Brain microvascular endothelial cell (primary cell): ENCODE results near the gene POLR1E.

Source experiments
- DNase-seq: peaks from one replicate; pipeline ENCODE4 v3.0.0-alpha.2; 2020
- H3K27ac ChIP-seq: fragments of 250-450 bp; sonication (Bioruptor Pico); 2 replicates; pipeline ENCODE4 v1.5.1; 2020; ENCODE audit warnings: mild to moderate bottlenecking, moderate library complexity
- H3K27me3 ChIP-seq: fragments of 250-450 bp; sonication (Bioruptor Pico); replicated peaks from 2 replicates; pipeline ENCODE4 v1.5.1; 2020; ENCODE audit warnings: mild to moderate bottlenecking
- H3K36me3 ChIP-seq: fragments of 250-450 bp; sonication (Bioruptor Pico); replicated peaks from 2 replicates; pipeline ENCODE4 v1.5.1; 2020; ENCODE audit warnings: mild to moderate bottlenecking
- H3K4me3 ChIP-seq: 2 replicates; pipeline ENCODE4 v1.5.1; 2011; ENCODE audit warnings: low read depth, mild to moderate bottlenecking, control low read depth, low read length, moderate library complexity
- in situ Hi-C: cut with HindIII; loops from 2 replicates; pipeline ENCODE4 v1.10.0; 2017; ENCODE audit warnings: low sequenced_read_pairs, low pct_ligation_motif_present
- TF ChIP-seq, protein P1 (sequence below): IDR thresholded peaks from 2 replicates; pipeline ENCODE4 v1.5.1; 2011; ENCODE audit warnings: low read depth, mild to moderate bottlenecking, moderate library complexity, low read length, control low read depth, inconsistent platforms; ENCODE audit errors: missing control alignments

Gene POLR1E

DNA sequence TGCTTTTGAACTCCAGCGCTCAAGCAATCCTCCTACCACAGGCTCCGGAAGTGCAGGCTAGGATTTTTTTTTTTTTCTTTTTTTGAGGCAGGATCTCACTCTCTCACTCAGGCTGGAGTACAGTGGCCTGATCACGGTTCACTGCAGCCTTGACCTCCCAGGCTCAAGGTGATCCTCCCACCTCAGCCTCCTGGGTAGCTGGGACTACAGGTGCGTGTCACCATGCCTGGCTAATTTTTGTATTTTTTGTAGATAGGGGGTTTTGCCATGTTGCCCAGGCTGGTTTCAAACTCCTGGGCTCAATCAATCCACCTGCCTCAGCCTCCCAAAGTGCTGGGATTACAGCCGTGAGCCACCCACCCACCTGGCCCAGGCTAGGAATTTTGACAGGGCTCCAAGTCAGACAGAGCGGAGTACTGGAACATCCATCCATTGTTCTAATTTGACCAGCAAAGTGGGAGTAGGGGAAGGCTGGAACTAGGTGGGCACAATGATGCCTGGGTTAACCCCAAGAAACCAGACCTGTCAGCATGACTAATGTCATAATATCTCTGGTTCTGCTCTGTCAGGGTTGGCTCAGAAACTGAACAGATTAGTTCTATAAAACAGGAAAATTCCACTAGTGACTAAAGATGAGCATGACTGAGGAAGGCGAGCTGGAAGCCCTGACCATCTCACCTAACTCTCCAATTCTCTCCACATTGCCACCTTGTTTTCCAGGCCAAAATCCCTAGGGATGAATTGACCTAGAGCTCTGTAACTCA lies 29.7 kb upstream of the POLR1E start:
- H3K36me3 ChIP-seq: no peaks in the 10 kb centered on the region
- no peak overlapping the region for H3K4me3 ChIP-seq
- no peak overlapping the region for H3K27ac ChIP-seq
- TF ChIP-seq, protein P1, sequence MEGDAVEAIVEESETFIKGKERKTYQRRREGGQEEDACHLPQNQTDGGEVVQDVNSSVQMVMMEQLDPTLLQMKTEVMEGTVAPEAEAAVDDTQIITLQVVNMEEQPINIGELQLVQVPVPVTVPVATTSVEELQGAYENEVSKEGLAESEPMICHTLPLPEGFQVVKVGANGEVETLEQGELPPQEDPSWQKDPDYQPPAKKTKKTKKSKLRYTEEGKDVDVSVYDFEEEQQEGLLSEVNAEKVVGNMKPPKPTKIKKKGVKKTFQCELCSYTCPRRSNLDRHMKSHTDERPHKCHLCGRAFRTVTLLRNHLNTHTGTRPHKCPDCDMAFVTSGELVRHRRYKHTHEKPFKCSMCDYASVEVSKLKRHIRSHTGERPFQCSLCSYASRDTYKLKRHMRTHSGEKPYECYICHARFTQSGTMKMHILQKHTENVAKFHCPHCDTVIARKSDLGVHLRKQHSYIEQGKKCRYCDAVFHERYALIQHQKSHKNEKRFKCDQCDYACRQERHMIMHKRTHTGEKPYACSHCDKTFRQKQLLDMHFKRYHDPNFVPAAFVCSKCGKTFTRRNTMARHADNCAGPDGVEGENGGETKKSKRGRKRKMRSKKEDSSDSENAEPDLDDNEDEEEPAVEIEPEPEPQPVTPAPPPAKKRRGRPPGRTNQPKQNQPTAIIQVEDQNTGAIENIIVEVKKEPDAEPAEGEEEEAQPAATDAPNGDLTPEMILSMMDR: no peak
- DNase-seq: no peak
- no peaks in the 10 kb centered on the region for H3K27me3 ChIP-seq
- in situ Hi-C loops: no loop called here

DNA sequence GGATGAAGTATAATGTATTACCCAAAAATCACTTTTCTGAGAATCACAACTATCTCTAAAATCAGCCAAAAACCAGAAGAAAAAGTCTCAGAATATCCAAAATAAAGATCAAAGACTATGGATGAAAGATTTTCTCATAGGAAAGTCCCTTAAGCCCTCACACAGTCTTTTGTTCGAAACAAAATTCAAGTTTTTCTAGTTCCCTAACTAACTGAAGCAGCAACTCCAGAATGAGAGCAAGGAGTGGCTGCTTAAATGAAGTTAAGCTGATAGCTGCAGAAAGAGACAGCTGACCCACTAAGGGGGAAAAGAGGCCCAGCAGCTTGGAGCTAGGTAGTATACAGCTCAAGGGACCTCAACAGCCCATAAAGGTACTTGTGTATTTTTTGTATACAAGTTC lies 28.9 kb upstream of the POLR1E start:
- Histone ChIP-seq H3K4me3 (no peak overlapping the region), H3K27me3 (no peaks in the 10 kb centered on the region), H3K27ac (no peak overlapping the region), H3K36me3 (no peaks in the 10 kb centered on the region)
- DNase-seq: no peak
- in situ Hi-C loops: no loop called here
- TF ChIP-seq, protein P1: no peak

DNA sequence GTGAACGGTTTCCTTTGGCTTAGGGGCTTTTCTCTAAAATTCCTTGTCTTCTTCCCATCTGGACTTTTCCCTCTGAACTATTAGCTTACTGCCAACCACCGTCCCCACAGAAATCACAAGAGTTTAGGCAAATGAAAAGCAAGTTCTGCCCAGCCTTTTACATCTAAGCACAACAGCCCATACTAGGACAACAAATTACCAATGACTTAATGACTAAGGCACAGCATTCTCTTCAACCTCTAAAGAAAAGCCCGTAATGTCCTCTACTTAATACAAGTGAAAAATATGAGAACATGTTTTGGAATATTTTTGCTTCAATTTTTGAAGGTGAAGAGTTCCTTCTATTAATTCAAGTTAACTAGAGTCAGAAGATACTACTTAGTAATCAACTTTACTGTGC lies 21.7 kb upstream of the POLR1E start:
- no peak for DNase-seq
- Histone ChIP-seq H3K27me3 (no peaks in the 10 kb centered on the region), H3K27ac (peak overlapping the region; percentile 98), H3K4me3 (peak overlapping the region; percentile 98), H3K36me3 (no peaks in the 10 kb centered on the region)
- TF ChIP-seq, protein P1: no peak
- in situ Hi-C loops: no loop called here

DNA sequence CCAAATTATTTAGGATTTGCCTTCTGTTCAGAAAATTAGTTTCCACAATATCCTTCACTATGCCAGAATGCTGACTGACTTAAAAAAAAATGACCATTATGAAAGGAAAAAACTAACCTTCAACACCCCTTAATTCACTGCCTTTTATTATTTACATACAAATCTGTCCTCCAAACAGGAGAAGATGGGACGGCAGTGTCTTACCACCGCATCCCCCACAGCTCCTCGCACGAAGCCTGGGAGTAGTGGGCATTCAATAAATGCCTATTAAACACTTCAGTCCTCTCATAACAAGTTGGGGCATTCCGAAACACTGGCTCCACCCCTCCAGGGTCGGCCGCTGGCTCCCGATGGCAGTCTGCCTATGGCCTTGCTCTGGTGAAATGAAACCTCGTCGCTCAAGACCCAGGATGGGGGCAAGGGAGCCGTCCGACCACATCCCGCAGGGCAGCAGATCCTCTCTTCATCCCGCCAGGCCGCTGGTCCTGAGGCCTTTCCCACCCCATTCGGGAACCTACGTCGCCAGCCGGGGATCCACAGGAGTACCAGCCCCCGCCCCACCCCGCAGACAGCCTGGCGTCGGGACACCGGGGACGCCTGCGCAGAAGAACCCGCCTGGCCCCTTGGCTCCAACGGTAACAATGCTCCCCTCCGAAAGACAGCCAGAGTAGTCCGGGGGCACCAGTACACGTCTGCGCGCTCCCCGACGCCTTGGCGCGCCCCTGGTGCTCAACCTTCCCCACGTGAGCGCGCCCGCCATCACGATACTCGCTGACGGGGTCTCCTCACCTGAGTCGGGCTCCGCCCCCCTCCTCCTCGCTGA lies 21.1 kb upstream of the POLR1E start:
- TF ChIP-seq, protein P1: no peak
- Histone ChIP-seq H3K36me3 (no peaks in the 10 kb centered on the region), H3K27me3 (no peaks in the 10 kb centered on the region), H3K27ac (peak overlapping the region; percentile 98), H3K4me3 (peak overlapping the region; percentile 98)
- in situ Hi-C loops: no loop called here
- peak; percentile 60 for DNase-seq

DNA sequence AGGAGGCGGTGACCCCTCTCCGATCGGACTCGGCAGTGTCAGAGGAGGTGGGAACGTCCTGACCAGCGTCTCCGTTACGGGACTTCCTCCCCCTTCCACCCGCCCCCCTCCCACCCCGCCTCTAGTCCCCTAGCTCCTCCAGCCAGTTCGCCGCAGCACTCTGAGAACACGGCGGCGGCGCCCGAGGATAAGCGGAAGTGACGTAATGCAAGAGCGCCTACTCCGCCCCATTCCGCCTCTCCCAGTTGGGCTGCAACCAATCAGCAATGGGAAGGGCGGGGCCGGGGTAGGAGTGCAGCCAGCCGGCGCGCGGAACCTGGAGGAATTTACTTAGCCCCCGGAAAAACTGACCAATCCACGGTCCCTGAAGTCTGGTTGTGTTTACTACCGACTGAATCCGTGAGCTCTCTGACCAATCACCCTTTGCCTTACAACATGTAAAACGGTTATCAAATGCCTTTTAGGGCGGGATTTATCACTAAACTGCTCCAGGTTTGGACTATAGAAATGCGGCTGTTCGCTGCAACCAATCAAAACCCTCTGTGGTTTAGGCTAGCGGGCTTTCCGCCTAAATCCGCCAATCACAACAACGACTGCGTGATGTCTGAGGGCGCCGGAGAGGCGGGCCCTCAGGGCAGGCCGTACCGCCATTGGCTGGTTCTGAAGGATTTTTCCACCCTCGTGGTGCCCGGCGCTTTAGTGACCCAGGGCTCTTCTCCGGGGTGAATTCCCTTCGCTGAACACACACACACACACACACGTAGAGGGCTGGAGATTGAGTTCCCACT lies 20.3 kb upstream of the POLR1E start, which contains the start of gene ZBTB5:
Gene ZBTB5 (minus strand): TSS at position 202 of the 788 bp plus-strand sequence. CDS start 22,899 bp downstream, outside the sequence.
- in situ Hi-C loops: no loop called here
- peak within 1 kb of the TSS; percentile 98 for H3K27ac ChIP-seq
- TF ChIP-seq, protein P1: no peak
- peak within 1 kb of the TSS; percentile 98 for H3K4me3 ChIP-seq
- DNase-seq: peak; percentile 99
- H3K27me3 ChIP-seq: no peaks in the 10 kb centered on the region
- no peaks in the 10 kb centered on the region for H3K36me3 ChIP-seq
